ENCODE results near the gene CD48.

CD48 gene, protein sequence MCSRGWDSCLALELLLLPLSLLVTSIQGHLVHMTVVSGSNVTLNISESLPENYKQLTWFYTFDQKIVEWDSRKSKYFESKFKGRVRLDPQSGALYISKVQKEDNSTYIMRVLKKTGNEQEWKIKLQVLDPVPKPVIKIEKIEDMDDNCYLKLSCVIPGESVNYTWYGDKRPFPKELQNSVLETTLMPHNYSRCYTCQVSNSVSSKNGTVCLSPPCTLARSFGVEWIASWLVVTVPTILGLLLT

DNA sequence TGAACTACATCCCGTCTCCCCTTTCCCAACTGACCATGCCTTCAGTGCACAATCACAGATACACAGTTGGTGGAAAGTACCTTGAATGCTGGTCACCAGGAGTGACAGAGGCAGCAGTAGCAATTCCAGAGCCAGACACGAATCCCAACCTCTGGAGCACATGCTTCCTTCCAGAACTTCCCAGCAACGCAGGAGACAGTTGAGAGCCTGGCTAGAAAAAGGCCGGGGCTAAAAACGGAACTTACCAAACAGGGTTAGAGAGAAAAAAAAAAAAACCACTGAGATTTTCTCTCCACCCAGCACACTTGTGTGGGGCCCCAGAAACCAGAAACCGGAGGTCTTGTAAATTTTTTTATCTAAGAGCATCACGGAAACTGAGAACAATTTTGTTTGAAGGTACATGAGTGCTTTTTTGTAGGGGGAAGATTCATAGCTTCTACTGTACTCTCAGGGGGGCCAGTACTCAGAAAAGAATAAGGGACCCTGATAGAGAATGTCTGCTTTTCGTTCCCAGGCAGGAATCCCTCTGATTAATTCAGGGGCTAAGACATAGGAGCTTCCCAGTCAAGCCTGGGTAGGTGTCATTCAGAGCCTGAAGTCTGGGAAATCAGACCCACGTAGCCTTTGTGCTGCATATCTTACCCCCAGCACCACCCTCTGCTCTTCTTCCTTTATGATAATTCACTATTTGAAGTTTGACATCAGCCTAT lies at the start of gene CD48:
CD48 (minus strand) TSS at position 221 of the 710 bp plus-strand sequence; CDS start at position 162, 59 bp downstream.
- DNase-seq (ENCODE audit: low spot score), result no peak

DNA sequence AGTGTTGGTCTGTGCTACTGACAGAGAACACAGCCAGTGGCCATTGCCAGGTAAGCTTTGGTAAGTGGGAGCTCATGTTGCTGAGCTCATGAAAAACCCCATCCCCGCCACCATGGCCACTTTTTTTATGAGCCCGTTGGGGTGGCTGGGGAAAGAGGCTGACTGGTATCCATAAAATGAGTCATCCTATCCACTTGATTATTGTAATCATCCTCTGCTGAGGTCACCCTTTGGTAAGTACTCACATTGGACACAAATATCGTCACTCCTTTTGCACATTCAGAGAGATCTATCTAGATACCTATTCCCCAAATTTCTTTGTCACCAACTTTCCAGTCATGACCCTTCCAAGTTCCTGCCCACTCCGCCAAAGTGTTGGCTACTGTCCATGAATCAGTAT lies 49.4 kb upstream of the CD48 start:
- DNase-seq (ENCODE audit: low spot score), result no peak

- no peak for DNase-seq (ENCODE audit: low spot score)
Observed at GRCh38 chr1:160759740-160760139, 48.1 kb upstream of the CD48 start.

GRCh38 chr1:160758521-160758920 lies 46.9 kb upstream of the CD48 start:
- DNase-seq (ENCODE audit: low spot score), result no peak

- DNase-seq (ENCODE audit: low spot score), result no peak
Observed at GRCh38 chr1:160756849-160757201, 45.2 kb upstream of the CD48 start.

DNA sequence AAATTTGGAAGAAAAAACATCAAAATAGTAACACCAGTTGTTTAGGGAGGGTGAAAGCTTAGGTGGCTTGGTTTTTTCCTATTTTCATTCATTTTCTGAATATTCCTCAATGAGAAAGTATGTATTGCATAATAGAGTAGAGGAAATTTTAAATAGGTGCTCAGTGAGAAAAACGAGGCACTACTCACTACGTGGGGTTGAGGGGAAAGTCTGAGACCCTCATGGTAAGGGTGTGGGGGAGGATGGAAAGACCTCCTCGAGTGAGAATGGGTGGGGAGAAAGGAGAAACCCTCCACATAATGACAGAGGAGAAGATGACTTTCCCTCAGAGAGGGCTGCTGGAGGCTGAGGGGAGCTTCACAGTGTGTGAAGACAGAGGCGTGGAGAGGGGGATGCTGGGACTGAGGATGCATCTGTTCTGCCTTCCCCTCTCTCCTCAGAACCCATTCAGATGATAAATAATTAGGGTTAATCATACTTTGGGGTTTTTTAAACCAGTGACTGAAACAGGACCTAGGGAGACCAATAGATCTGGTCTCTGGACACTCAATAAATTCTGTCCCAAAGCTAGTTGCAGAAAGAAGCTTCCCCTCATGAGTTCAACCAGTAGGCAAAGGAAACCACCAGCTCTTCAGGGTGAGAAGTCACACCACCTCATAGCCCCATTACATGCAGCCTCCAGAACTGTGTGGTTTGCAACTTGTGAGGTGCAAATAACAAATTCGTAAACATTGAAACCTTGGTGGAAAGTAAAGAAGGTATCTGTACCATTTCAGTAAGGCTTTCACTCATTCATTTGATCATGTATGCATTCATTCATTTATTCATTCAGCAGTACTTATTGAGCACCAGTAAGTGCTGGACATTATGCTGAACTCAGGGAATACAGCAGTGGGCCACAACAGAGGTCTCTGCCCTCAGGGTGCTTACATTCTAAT lies 44.6 kb upstream of the CD48 start:
- DNase-seq (ENCODE audit: low spot score), result no peak

- DNase-seq (ENCODE audit: low spot score), result no peak
Observed at GRCh38 chr1:160755461-160755860, 43.8 kb upstream of the CD48 start.

GRCh38 chr1:160753594-160753993 lies 42.0 kb upstream of the CD48 start:
- no peak for DNase-seq (ENCODE audit: low spot score)

DNA sequence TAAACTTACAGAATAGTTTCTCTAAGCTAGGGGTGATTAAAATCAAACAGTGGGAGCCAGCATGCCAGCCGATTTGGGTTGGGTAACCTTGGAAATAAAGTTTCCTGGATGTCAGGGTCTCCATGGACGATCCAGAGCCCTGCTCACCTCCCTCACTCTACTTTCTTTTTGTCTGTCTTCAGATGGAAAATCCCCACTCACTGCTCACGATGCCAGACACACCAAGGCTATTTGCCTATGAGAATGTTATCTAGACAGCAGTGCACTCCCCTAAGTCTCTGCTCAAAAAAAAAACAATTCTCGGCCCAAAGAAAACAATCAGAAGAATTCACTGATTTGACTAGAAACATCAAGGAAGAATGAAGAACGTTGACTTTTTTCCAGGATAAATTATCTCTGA lies 41.3 kb upstream of the CD48 start:
- no peak for DNase-seq (ENCODE audit: low spot score)

DNA sequence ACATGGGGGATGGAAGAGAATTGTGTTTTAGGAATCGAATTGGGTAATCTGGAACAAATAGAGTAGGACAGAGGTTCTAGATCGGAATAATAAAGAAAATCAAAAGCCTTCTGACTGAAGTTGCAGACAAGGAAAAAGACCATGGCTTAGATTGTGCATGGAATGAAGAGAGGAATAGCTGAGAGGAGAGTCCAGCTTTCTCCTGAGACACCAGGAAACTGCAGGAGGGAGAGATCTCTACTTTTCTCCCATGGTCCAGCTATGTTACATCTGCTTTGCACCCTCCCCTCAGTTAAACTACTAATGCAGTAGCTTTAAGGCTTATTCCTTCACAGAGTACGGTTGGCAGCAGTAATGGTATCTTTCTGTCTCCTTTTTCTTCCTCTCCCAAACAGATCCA lies 40.8 kb upstream of the CD48 start:
- DNase-seq (ENCODE audit: low spot score), result no peak

GRCh38 chr1:160750608-160751007 lies 39.0 kb upstream of the CD48 start:
- no peak for DNase-seq (ENCODE audit: low spot score)

GRCh38 chr1:160748878-160749269 lies 37.3 kb upstream of the CD48 start:
- DNase-seq (ENCODE audit: low spot score), result no peak

DNA sequence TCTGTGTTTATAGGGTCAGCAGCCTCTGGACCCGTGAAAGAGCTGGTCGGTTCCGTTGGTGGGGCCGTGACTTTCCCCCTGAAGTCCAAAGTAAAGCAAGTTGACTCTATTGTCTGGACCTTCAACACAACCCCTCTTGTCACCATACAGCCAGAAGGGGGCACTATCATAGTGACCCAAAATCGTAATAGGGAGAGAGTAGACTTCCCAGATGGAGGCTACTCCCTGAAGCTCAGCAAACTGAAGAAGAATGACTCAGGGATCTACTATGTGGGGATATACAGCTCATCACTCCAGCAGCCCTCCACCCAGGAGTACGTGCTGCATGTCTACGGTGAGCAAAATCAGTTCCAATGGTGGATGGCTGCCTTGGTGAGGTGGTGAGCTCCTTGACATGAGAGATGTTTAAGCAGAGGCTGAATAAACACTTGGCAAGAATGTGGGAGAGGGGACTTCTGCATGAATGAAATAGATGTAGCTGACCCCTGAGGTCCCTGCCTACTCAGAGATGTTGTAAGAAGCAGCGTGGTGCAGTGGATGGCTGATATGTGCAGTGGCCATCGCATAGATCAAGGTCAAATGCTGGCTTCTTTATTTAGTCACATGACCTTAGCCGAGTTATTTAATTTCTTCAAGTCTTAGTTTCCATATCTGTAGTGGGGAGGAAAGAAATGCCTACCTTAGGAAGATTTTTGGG lies 36.7 kb upstream of the CD48 start:
- no peak for DNase-seq (ENCODE audit: low spot score)

DNA sequence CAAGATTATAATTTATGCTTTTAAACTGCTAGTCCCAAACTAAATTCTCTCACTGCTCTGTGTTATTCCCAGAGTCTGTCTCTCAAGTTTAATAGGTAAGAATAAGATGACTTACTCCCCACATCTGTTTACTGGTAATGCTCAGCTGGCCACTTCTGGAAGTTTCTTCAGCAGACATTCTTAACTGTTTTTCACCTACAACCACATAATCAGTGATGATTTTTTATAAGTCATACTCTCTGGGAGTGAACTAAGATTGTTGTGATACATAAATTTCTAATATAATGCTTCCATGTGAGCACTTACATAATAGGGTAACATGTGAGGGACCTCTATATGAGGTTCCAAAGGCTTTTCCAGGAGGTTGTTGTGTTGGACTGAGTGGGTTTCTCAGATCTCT lies 36.1 kb upstream of the CD48 start:
- DNase-seq (ENCODE audit: low spot score), result no peak

- DNase-seq (ENCODE audit: low spot score), result no peak
Observed at GRCh38 chr1:160746836-160747500, 35.3 kb upstream of the CD48 start.

GRCh38 chr1:160745551-160745950 lies 33.9 kb upstream of the CD48 start:
- no peak for DNase-seq (ENCODE audit: low spot score)

DNA sequence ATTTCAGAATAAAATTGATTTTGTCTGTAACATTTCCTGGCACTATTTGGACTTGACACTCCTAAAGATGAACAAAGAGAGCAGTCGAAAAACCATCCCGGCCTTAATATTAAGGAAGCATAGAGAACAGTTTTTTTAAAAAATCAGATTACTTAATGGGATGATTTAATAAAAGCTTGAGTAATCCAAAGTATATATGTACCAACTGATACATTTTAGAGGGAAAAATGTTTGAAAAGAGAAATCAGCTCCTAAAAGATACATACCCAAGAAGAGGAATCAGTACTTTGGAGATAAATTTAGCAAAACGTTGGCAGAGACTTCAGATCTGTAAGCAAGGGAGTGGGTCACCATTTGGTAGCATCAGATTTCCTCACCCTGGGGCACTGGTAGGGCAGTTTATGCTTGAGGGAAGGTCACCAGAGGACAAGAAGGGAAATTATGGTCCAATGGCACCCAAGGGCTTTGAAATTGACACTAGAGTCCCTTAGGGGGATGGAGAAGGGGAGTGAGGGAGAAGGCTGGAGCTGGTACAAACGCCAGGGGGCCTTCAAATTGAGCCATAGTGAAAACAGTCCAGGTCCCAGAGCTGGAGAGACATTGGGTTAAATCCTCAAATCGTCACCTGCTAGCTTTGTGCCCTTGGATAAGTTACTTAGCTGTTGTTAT lies 33.4 kb upstream of the CD48 start:
- DNase-seq (ENCODE audit: low spot score), result no peak

- DNase-seq (ENCODE audit: low spot score), result no peak
Observed at GRCh38 chr1:160744199-160744851, 32.7 kb upstream of the CD48 start.

DNA sequence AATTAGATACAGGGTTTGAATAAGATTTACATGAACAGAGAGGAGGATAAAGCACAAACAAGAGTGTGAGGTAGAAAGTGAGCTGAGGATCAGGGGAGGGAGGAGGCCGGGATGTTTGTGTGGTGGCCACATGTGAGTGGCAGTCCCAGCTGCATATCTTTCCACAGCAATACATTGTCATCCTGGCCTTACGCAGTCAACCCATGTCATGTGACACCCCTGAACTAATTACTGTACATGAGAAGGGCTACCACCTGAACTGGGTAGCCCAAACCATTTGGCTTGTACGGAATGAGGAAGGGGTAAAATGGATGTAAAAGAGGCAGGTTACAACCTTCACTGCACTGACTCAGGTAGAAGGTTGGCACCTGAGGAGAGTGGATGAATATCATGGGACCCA lies 31.6 kb upstream of the CD48 start:
- no peak for DNase-seq (ENCODE audit: low spot score)

DNA sequence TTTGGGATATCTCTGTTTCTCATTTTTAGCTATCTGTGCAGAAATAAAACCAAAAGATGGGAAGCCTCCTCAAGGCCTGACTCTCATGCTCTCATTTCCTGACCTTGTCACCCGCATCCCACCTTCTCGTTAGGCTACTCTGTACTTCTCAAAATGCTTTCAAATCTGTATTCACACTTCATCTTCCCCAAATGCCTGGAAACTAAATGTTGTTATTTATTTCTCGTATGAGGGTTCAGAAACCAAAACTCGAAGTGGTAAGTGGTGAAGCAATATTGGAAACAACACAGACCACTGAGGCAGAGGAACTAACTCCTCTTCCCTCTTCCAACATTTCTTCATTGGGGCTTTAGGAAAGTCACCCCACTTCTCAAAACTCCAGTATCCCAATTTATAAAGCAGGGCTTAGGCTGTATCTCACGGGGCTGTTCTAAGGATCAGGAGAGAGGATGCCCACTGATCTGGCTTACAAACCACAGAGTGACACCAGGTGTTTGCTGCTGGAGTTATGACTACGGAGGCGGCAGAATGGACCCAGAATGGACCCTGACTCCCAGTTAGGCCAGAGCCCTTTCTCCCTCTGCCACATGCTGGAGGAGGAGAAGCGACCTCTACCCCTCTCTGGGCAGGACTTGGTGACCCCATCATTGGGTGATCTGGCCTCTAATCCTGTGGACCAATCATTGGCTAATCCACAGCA lies 31.0 kb upstream of the CD48 start:
- DNase-seq (ENCODE audit: low spot score), result no peak

All from D341Med (cell line).